ENCODE data around the gene C4orf46. TPM values are rescaled to one million over a fixed set of nuclear protein-coding genes. Genes with fewer than 3 reads are reported as not detected.
"Not testable (repeated sequence)": the region's sequence is repeated elsewhere in the genome, so short reads cannot be mapped to it uniquely, and the experiment has no call there.

C4orf46 gene
- 3.4 TPM for total RNA-seq

- DNase-seq (ENCODE audit: low spot score), result no peak
Observed at GRCh38 chr4:158671665-158671914, at the start of gene C4orf46. C4orf46 (minus strand) TSS chr4:158671887; CDS start chr4:158671801, 86 bp downstream.

GRCh38 chr4:158715802-158716201 is 44.1 kb upstream of the C4orf46 start:
- DNase-seq (ENCODE audit: low spot score), result no peak

GRCh38 chr4:158714937-158715336 is 43.2 kb upstream of the C4orf46 start:
- no peak for DNase-seq (ENCODE audit: low spot score)

GRCh38 chr4:158712622-158713021 is 40.9 kb upstream of the C4orf46 start:
- DNase-seq (ENCODE audit: low spot score), result not testable (repeated sequence)

GRCh38 chr4:158710814-158711213 is 39.1 kb upstream of the C4orf46 start:
- DNase-seq (ENCODE audit: low spot score), result no peak

GRCh38 chr4:158704274-158704673 is 32.6 kb upstream of the C4orf46 start:
- no peak for DNase-seq (ENCODE audit: low spot score)

GRCh38 chr4:158688813-158689212 is 17.1 kb upstream of the C4orf46 start:
- no peak for DNase-seq (ENCODE audit: low spot score)

GRCh38 chr4:158682066-158682465 is 10.4 kb upstream of the C4orf46 start:
- no peak for DNase-seq (ENCODE audit: low spot score)

- no peak for DNase-seq (ENCODE audit: low spot score)
Observed at GRCh38 chr4:158681629-158682028, 9.9 kb upstream of the C4orf46 start.

GRCh38 chr4:158678767-158679166 is 7.1 kb upstream of the C4orf46 start:
- DNase-seq (ENCODE audit: low spot score), result no peak

GRCh38 chr4:158676076-158676475 is 4.4 kb upstream of the C4orf46 start:
- DNase-seq (ENCODE audit: low spot score), result no peak

- DNase-seq (ENCODE audit: low spot score), result no peak
Observed at GRCh38 chr4:158673633-158674032, 1.9 kb upstream of the C4orf46 start.

GRCh38 chr4:158671915-158672806 is 474 bp upstream of the C4orf46 start, which contains the start of gene ETFDH:
ETFDH (plus strand) TSS chr4:158672296; CDS start chr4:158672457, 161 bp downstream.
- peak; percentile 99 for DNase-seq (ENCODE audit: low spot score)

GRCh38 chr4:158670975-158671664 is 567 bp downstream of the C4orf46 start:
- peak; percentile 52 for DNase-seq (ENCODE audit: low spot score)

- no peak for DNase-seq (ENCODE audit: low spot score)
Observed at GRCh38 chr4:158669310-158669709, 2.4 kb downstream of the C4orf46 start.

- no peak for DNase-seq (ENCODE audit: low spot score)
Observed at GRCh38 chr4:158667651-158668198, 4.0 kb downstream of the C4orf46 start.

- no peak for DNase-seq (ENCODE audit: low spot score)
Observed at GRCh38 chr4:158666892-158667291, 4.8 kb downstream of the C4orf46 start.

- DNase-seq (ENCODE audit: low spot score), result no peak
Observed at GRCh38 chr4:158664806-158665205, 6.9 kb downstream of the C4orf46 start.

- not testable (repeated sequence) for DNase-seq (ENCODE audit: low spot score)
Observed at GRCh38 chr4:158663707-158664625, 7.7 kb downstream of the C4orf46 start.

GRCh38 chr4:158663255-158663654 is 8.4 kb downstream of the C4orf46 start:
- DNase-seq (ENCODE audit: low spot score), result not testable (repeated sequence)

GRCh38 chr4:158657291-158657690 is 14.4 kb downstream of the C4orf46 start:
- no peak for DNase-seq (ENCODE audit: low spot score)

GRCh38 chr4:158656439-158656838 is 15.2 kb downstream of the C4orf46 start:
- DNase-seq (ENCODE audit: low spot score), result no peak
